GM11168 (cell line): Measurements from ENCODE around the gene KIAA1549.

Experiments
- in situ Hi-C: fragments of 300-500 bp; cut with MboI; formaldehyde crosslinking; loops from one replicate; pipeline ENCODE4 v1.12.0; 2022; ENCODE audit warnings: low sequenced_read_pairs; ENCODE audit not compliant: unreplicated experiment

KIAA1549 gene

DNA sequence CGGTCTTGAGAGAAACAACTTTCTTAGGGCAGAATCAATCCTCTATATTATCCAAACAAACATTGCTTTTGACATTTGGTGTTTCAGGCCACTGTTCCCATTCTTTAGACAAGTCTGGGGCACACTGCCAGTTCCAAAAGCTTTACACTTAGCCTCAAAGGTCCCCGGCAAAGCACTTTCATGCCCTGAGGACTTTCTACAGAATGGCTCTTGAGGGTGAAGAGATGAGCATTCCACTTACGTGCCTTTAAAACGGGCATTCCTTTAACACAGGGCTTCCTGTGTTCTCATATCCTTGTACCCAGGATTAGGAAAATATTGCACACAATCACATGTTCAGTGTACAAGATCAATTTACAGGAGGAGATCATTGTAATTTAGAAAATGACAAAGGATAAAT lies 196.5 kb downstream of the KIAA1549 start:
- in situ Hi-C loops: no loop called here
